PFSK-1 (cell line): ENCODE measurements around the gene PTOV1.

Experiments used
- FOXP2 ChIP-seq: optimal IDR thresholded peaks from 2 replicates; pipeline ENCODE3; 2011; ENCODE audit warnings: borderline replicate concordance, control low read depth, inconsistent platforms; ENCODE audit not compliant: insufficient read depth; ENCODE audit errors: extremely low read length, extremely low read depth
- POLR2AphosphoS5 ChIP-seq: IDR thresholded peaks from 2 replicates; pipeline ENCODE4 v1.6.1; 2012; ENCODE audit warnings: low read depth, mild to moderate bottlenecking, control low read depth, low read length, moderate library complexity
- REST ChIP-seq, 2 experiments: IDR thresholded peaks; 2 replicates each; pipeline versions ENCODE4 v1.6.1 to v1.8.0; 2011 to 2012; ENCODE audit warnings: low read depth in 2 of 2, low read length in 2 of 2, control low read depth in 1 of 2, inconsistent platforms in 1 of 2, mild to moderate bottlenecking in 1 of 2, moderate library complexity in 1 of 2; ENCODE audit not compliant: insufficient read depth in 1 of 2
- SIN3A ChIP-seq: IDR thresholded peaks from 2 replicates; pipeline ENCODE4 v1.6.1; 2012; ENCODE audit warnings: mild to moderate bottlenecking, low read length, moderate library complexity, borderline replicate concordance; ENCODE audit not compliant: insufficient read depth
- TAF1 ChIP-seq: IDR thresholded peaks from 2 replicates; pipeline ENCODE4 v1.6.1; 2012; ENCODE audit warnings: low read length, control low read depth, borderline replicate concordance; ENCODE audit not compliant: insufficient read depth

The PTOV1 gene

GRCh38 chr19:49891393-49891792 is 40.4 kb downstream of the PTOV1 start:
- TF ChIP-seq POLR2AphosphoS5 (no peak), TAF1 (no peak), FOXP2 (no peak), SIN3A (no peak), REST (IDR thresholded peaks at IDR 0.05; ENCODE audit: insufficient read depth in 1 of 2, low read depth in 2 of 2, low read length in 2 of 2) (no peak)

- no peak for TF ChIP-seq FOXP2
- TF ChIP-seq REST (IDR thresholded peaks at IDR 0.05; ENCODE audit: insufficient read depth in 1 of 2, low read depth in 2 of 2, low read length in 2 of 2), result no peak
- TF ChIP-seq SIN3A, result no peak
- TF ChIP-seq TAF1, result no peak
- TF ChIP-seq POLR2AphosphoS5, result no peak
These were observed 41.8 kb downstream of the PTOV1 start for GRCh38 chr19:49892716-49893115.

- TF ChIP-seq POLR2AphosphoS5 (no peak), SIN3A (no peak), FOXP2 (no peak), REST (IDR thresholded peaks at IDR 0.05; ENCODE audit: insufficient read depth in 1 of 2, low read depth in 2 of 2, low read length in 2 of 2) (no peak), TAF1 (no peak)
These were observed 43.2 kb downstream of the PTOV1 start for GRCh38 chr19:49894011-49894664.

- no peak for TF ChIP-seq REST (IDR thresholded peaks at IDR 0.05; ENCODE audit: insufficient read depth in 1 of 2, low read depth in 2 of 2, low read length in 2 of 2)
- no peak for TF ChIP-seq POLR2AphosphoS5
- no peak for TF ChIP-seq SIN3A
- TF ChIP-seq TAF1, result no peak
- TF ChIP-seq FOXP2, result no peak
These were observed 44.1 kb downstream of the PTOV1 start for GRCh38 chr19:49894879-49895565.
